ENCODE results near the gene CDS1.
"Not testable (repeated sequence)": the region's sequence is repeated elsewhere in the genome, so short reads cannot be mapped to it uniquely, and the experiment has no call there.

The CDS1 gene

GRCh38 chr4:84639145-84639544 lies 56.2 kb downstream of the CDS1 start:
- H3K27ac ChIP-seq (ENCODE audit: low read depth, low read length), result no peak overlapping the region
- no peaks in the 10 kb centered on the region; the same call in 1 of the 2 replicates for H3K36me3 ChIP-seq (ENCODE audit: insufficient read depth, low read length)
- peaks cover 4% of the 10 kb centered on the region for H3K4me1 ChIP-seq (ENCODE audit: control insufficient read depth, insufficient read depth, low read length, unreplicated experiment)
- H3K79me2 ChIP-seq (ENCODE audit: control insufficient read depth, insufficient read depth, low read length, unreplicated experiment), result no peaks in the 10 kb centered on the region
- no peak overlapping the region for H2AFZ ChIP-seq (ENCODE audit: low read length, unreplicated experiment)
- H3K4me3 ChIP-seq (ENCODE audit: low read depth, low read length), result no peak overlapping the region
- no peaks in the 10 kb centered on the region for H3K27me3 ChIP-seq (ENCODE audit: insufficient read depth, low read length)

DNA sequence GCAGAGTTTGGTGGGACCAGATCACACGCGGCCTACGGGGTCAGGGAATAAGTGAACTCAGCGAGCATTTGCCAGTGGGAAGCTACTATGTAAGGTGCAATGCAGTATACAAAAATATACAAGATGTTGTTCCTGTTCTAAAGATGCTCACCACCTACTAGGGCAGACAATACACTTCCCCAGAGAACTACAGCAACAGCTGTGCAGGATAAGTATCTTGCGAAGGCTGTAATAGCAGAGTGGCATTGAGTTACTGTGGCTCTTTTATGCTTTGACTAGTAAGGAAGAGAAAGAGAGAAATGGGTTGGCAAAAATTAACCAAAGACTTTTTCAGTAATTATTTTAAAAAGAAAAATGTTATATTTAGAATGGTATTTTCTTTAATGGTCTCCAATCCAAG lies 61.2 kb downstream of the CDS1 start:
- no peak overlapping the region for H3K27ac ChIP-seq (ENCODE audit: low read depth, low read length)
- no peaks in the 10 kb centered on the region for H3K27me3 ChIP-seq (ENCODE audit: insufficient read depth, low read length)
- H3K79me2 ChIP-seq (ENCODE audit: control insufficient read depth, insufficient read depth, low read length, unreplicated experiment), result no peaks in the 10 kb centered on the region
- no peak overlapping the region for H3K4me3 ChIP-seq (ENCODE audit: low read depth, low read length)
- no peak overlapping the region for H2AFZ ChIP-seq (ENCODE audit: low read length, unreplicated experiment)
- no peaks in the 10 kb centered on the region; the same call in 1 of the 2 replicates for H3K36me3 ChIP-seq (ENCODE audit: insufficient read depth, low read length)
- no peaks in the 10 kb centered on the region for H3K4me1 ChIP-seq (ENCODE audit: control insufficient read depth, insufficient read depth, low read length, unreplicated experiment)

GRCh38 chr4:84647312-84647884 lies 64.5 kb downstream of the CDS1 start:
- H3K36me3 ChIP-seq (ENCODE audit: insufficient read depth, low read length), result no peaks in the 10 kb centered on the region
- H2AFZ ChIP-seq (ENCODE audit: low read length, unreplicated experiment), result no peak overlapping the region
- no peaks in the 10 kb centered on the region for H3K27me3 ChIP-seq (ENCODE audit: insufficient read depth, low read length)
- H3K4me3 ChIP-seq (ENCODE audit: low read depth, low read length), result no peak overlapping the region
- H3K79me2 ChIP-seq (ENCODE audit: control insufficient read depth, insufficient read depth, low read length, unreplicated experiment), result no peaks in the 10 kb centered on the region
- H3K27ac ChIP-seq (ENCODE audit: low read depth, low read length), result no peak overlapping the region
- no peaks in the 10 kb centered on the region for H3K4me1 ChIP-seq (ENCODE audit: control insufficient read depth, insufficient read depth, low read length, unreplicated experiment)

- Histone ChIP-seq H3K27me3 (ENCODE audit: insufficient read depth, low read length) (no peaks in the 10 kb centered on the region), H3K4me3 (ENCODE audit: low read depth, low read length) (no peak overlapping the region)
Measured at GRCh38 chr4:84648178-84648577, 65.3 kb downstream of the CDS1 start.

DNA sequence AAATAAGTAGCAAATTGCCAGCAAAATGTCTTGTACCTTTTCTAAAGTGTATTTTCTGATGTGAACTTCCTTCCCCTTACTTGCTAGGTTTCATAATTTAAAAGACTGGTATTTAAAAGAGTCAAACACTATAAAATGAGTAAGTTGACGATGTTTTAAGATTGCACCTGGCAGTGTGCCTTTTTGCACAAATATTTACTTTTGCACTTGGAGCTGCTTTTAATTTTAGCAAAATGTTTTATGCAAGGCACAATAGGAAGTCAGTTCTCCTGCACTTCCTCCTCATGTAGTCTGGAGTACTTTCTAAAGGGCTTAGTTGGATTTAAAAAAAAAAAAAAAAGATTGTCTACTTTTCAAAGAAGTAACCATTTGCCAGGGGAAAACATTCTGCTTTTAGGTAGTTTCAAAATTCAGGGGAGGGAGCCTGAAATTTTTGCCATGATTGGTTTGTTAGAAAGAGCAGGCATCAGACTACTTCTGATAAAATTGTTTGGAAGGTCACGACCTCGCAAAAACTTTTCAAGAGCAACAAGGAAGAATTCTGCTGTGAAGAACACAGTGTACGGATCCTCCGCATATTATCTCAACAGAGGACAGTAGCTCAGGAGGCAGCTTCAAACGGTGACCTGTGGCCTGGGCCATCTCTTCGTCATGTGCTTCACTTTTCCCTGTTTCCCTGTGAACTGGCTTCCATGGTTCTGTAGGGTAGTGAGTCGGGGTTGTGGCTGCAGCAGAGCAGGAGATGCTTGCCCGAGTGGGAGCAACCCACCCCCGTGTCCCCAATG lies 66.1 kb downstream of the CDS1 start:
- Histone ChIP-seq H3K27me3 (ENCODE audit: insufficient read depth, low read length) (no peaks in the 10 kb centered on the region), H3K36me3 (ENCODE audit: insufficient read depth, low read length) (no peaks in the 10 kb centered on the region), H2AFZ (ENCODE audit: low read length, unreplicated experiment) (no peak overlapping the region), H3K4me1 (ENCODE audit: control insufficient read depth, insufficient read depth, low read length, unreplicated experiment) (no peaks in the 10 kb centered on the region), H3K27ac (ENCODE audit: low read depth, low read length) (no peak overlapping the region), H3K4me3 (ENCODE audit: low read depth, low read length) (no peak overlapping the region), H3K79me2 (ENCODE audit: control insufficient read depth, insufficient read depth, low read length, unreplicated experiment) (no peaks in the 10 kb centered on the region)

More at GRCh38 chr4:84648178-84648577, 65.3 kb downstream of the CDS1 start:
- Histone ChIP-seq H3K4me1 (ENCODE audit: control insufficient read depth, insufficient read depth, low read length, unreplicated experiment) (no peaks in the 10 kb centered on the region), H3K27ac (ENCODE audit: low read depth, low read length) (no peak overlapping the region), H3K36me3 (ENCODE audit: insufficient read depth, low read length) (no peaks in the 10 kb centered on the region), H2AFZ (ENCODE audit: low read length, unreplicated experiment) (no peak overlapping the region), H3K79me2 (ENCODE audit: control insufficient read depth, insufficient read depth, low read length, unreplicated experiment) (no peaks in the 10 kb centered on the region)

GRCh38 chr4:84651499-84651898 lies 68.6 kb downstream of the CDS1 start:
- no peaks in the 10 kb centered on the region for H3K36me3 ChIP-seq (ENCODE audit: insufficient read depth, low read length)
- H3K4me1 ChIP-seq (ENCODE audit: control insufficient read depth, insufficient read depth, low read length, unreplicated experiment), result no peaks in the 10 kb centered on the region
- no peak overlapping the region for H3K4me3 ChIP-seq (ENCODE audit: low read depth, low read length)
- H2AFZ ChIP-seq (ENCODE audit: low read length, unreplicated experiment), result no peak overlapping the region
- no peaks in the 10 kb centered on the region for H3K79me2 ChIP-seq (ENCODE audit: control insufficient read depth, insufficient read depth, low read length, unreplicated experiment)
- H3K27me3 ChIP-seq (ENCODE audit: insufficient read depth, low read length), result no peaks in the 10 kb centered on the region
- no peak overlapping the region for H3K27ac ChIP-seq (ENCODE audit: low read depth, low read length)

- no peaks in the 10 kb centered on the region for H3K27me3 ChIP-seq (ENCODE audit: insufficient read depth, low read length)
- no peak overlapping the region for H3K4me3 ChIP-seq (ENCODE audit: low read depth, low read length)
- H3K36me3 ChIP-seq (ENCODE audit: insufficient read depth, low read length), result no peaks in the 10 kb centered on the region
Measured at GRCh38 chr4:84652478-84652877, 69.6 kb downstream of the CDS1 start.

DNA sequence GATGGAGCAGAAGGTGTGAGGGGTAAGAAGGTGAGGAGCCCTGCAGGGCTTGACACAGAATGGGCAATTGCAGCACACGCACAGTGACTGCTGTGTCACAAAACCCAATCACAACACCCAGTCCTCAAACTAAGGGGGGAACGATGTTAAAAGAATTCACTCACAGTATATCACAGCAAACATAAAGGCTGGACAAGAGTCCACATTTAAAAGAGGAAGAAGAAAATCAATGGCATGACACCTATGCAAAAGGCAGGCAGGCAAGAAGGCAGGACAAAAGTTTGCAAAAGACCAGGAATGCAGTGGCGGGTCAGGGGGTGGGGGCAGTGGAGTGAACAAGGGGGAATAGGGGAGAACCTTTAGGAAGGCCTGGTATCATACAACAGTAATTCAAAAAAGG lies 77.7 kb downstream of the CDS1 start:
- H3K4me1 ChIP-seq (ENCODE audit: control insufficient read depth, insufficient read depth, low read length, unreplicated experiment), result no peaks in the 10 kb centered on the region
- no peak overlapping the region for H3K4me3 ChIP-seq (ENCODE audit: low read depth, low read length)
- H3K27me3 ChIP-seq (ENCODE audit: insufficient read depth, low read length), result no peaks in the 10 kb centered on the region
- H3K79me2 ChIP-seq (ENCODE audit: control insufficient read depth, insufficient read depth, low read length, unreplicated experiment), result no peaks in the 10 kb centered on the region
- no peak overlapping the region for H2AFZ ChIP-seq (ENCODE audit: low read length, unreplicated experiment)
- H3K36me3 ChIP-seq (ENCODE audit: insufficient read depth, low read length), result no peaks in the 10 kb centered on the region
- H3K27ac ChIP-seq (ENCODE audit: low read depth, low read length), result no peak overlapping the region

More at GRCh38 chr4:84652478-84652877, 69.6 kb downstream of the CDS1 start:
- no peak overlapping the region for H2AFZ ChIP-seq (ENCODE audit: low read length, unreplicated experiment)
- H3K4me1 ChIP-seq (ENCODE audit: control insufficient read depth, insufficient read depth, low read length, unreplicated experiment), result no peaks in the 10 kb centered on the region
- H3K79me2 ChIP-seq (ENCODE audit: control insufficient read depth, insufficient read depth, low read length, unreplicated experiment), result no peaks in the 10 kb centered on the region
- H3K27ac ChIP-seq (ENCODE audit: low read depth, low read length), result no peak overlapping the region

GRCh38 chr4:84661191-84661939 lies 78.4 kb downstream of the CDS1 start:
- H3K4me1 ChIP-seq (ENCODE audit: control insufficient read depth, insufficient read depth, low read length, unreplicated experiment), result no peaks in the 10 kb centered on the region
- H3K27me3 ChIP-seq (ENCODE audit: insufficient read depth, low read length), result no peaks in the 10 kb centered on the region
- H3K27ac ChIP-seq (ENCODE audit: low read depth, low read length), result no peak overlapping the region

DNA sequence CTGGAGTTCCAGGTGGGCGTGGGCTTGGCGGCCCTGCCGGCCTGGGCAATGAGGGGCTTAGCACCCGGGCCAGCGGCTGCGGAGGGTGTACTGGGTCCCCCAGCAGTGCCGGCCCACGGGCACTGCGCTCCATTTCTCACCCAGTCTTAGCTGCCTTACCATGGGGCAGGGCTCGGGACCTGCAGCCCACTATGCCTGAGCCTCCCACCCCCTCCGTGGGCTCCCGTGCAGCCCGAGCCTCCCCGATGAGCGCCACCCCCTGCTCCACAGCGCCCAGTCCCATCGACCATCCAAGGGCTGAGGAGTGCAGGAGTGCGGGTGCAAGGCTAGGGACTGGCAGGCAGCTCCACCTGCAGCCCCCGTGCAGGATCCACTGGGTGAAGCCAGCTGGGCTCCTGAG lies 81.8 kb downstream of the CDS1 start:
- H3K27ac ChIP-seq (ENCODE audit: low read depth, low read length); H3K79me2 ChIP-seq (ENCODE audit: control insufficient read depth, insufficient read depth, low read length, unreplicated experiment); H3K27me3 ChIP-seq (ENCODE audit: insufficient read depth, low read length); H2AFZ ChIP-seq (ENCODE audit: low read length, unreplicated experiment); H3K4me3 ChIP-seq (ENCODE audit: low read depth, low read length); H3K4me1 ChIP-seq (ENCODE audit: control insufficient read depth, insufficient read depth, low read length, unreplicated experiment): not testable (repeated sequence)
- peaks cover 13% of the 10 kb centered on the region for H3K36me3 ChIP-seq (ENCODE audit: insufficient read depth, low read length)

More at GRCh38 chr4:84661191-84661939, 78.4 kb downstream of the CDS1 start:
- Histone ChIP-seq H2AFZ (ENCODE audit: low read length, unreplicated experiment) (no peak overlapping the region), H3K36me3 (ENCODE audit: insufficient read depth, low read length) (peaks cover 4% of the 10 kb centered on the region), H3K4me3 (ENCODE audit: low read depth, low read length) (no peak overlapping the region), H3K79me2 (ENCODE audit: control insufficient read depth, insufficient read depth, low read length, unreplicated experiment) (no peaks in the 10 kb centered on the region)

Measured in ACC112 (cell line).